H54 (cell line): ENCODE data around the gene PRELID2.
"Not testable (repeated sequence)": the region's sequence is repeated elsewhere in the genome, so short reads cannot be mapped to it uniquely, and the experiment has no call there.

Experiments
- DNase-seq: peaks from one replicate; pipeline ENCODE4 v3.0.0; 2011; ENCODE audit warnings: low spot score, mixed read lengths; ENCODE audit not compliant: insufficient read length
- FAIRE-seq: peaks from 3 replicates; lab custom pipeline; 2011; peaks lifted over from hg19 to GRCh38; lab: Jason Lieb, UNC
- POLR2A ChIP-seq: IDR thresholded peaks from 2 replicates; pipeline ENCODE4 v1.6.1; 2011; ENCODE audit warnings: low read depth, mild to moderate bottlenecking, low read length

Gene PRELID2

GRCh38 chr5:145768863-145769262 lies 66.3 kb downstream of the PRELID2 start:
- FAIRE-seq (no peak), DNase-seq (no peak)
- no peak for TF ChIP-seq POLR2A

GRCh38 chr5:145764325-145764724 lies 70.8 kb downstream of the PRELID2 start:
- FAIRE-seq (no peak), DNase-seq (no peak)
- no peak for TF ChIP-seq POLR2A

DNA sequence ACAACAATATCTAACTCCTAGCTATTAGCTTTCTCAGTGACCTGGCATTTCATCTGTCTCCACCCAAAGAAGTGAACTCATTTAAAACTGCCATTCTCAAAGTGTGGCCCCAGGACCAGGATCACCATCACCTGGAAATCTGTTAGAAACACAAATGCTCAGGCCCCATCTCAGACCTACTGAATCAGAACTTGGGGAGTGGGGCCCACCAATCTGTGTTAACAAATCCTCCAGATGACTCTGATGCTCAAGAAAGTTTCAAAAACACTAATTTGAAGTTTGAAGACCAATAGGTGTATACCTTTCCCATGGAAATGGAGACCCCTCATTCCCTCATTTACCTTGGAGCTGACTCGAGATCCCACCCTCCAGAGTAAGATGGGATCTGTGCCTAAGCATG lies 72.3 kb downstream of the PRELID2 start:
- DNase-seq: no peak
- no peak for TF ChIP-seq POLR2A
- FAIRE-seq: no peak

DNA sequence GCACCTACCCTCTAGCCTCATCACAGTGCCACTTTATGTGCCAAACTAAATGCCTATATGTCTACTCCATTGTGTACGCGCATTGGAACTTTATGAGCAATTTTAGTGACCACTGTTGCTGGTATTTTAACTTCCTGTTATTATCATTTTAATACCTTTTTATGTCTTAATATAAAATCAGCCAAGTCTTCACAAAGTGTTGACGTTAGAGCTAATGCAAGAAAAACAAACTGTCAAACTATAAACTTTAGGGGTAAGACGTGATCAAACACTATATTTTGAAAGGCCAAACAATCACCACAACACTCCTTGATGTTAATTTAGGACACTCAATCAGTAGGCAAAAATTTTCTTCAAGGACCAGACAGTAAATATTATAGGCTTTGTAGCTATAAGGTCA lies 73.9 kb downstream of the PRELID2 start:
- FAIRE-seq (no peak), DNase-seq (no peak)
- no peak for TF ChIP-seq POLR2A

- FAIRE-seq (no peak), DNase-seq (no peak)
- TF ChIP-seq POLR2A: no peak
These were observed 74.5 kb downstream of the PRELID2 start for GRCh38 chr5:145760660-145761059.

DNA sequence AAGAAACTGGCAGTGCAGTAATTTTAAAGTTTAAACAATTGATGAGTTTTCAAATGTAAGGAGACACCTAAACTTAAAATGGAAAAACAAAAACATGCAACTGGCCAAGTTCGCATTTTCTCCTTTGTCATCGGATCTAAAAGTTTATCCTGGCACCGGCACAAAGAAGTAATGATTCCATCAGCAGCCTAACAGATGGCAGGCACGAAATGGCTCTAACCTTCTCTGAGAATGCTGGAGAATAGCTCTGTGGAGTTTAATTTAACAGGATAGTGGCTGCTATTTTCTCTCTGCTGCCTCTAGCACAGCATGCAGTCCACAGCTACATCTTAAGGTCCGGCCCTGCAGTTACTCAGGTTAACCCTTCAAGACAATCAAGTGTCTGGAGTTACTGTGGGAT lies 82.2 kb downstream of the PRELID2 start:
- FAIRE-seq (no peak), DNase-seq (no peak)
- no peak for TF ChIP-seq POLR2A

DNA sequence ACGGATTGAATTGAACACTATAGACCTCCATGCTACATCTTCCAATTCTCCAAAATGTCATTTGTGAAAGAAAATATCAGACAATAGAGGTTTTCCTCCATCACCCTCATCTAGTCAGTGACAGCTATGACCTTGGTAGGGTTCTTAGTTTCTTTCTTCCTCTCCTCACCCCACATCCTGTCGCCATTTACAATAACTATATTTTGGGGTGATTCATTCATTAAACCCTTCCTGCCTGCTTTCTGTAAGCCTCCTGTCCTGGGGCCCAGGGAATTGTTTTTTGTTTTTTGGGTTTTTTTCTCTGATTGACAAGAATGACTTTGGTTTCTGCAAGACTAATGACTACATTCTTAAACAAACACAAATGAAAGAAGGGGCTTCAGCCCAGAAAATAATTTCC lies 82.6 kb downstream of the PRELID2 start:
- no peak for TF ChIP-seq POLR2A
- DNase-seq (no peak), FAIRE-seq (no peak)

DNA sequence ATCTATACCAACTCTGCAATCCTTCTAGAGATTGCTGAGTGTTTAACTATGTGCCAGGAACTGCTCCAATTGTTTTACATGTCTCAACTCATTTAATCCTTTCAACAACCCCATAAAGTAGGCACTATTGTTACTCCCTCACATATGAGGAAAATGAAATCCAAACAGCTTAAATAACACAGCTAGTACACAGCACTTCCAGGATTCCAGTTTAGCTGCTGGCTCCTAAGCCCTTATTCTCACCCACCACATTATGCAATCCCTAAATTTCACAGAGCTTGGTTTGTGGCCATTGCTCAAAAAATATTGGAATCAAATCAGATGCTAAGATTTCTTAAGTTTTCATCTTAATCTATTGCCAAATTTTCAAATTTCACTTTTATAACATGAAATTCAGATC lies 84.9 kb downstream of the PRELID2 start:
- TF ChIP-seq POLR2A: no peak

GRCh38 chr5:145743396-145744061 lies 91.6 kb downstream of the PRELID2 start:
- no peak for DNase-seq
- FAIRE-seq: no peak
- TF ChIP-seq POLR2A: no peak

More for the DNA sequence above, 84.9 kb downstream of the PRELID2 start:
- DNase-seq: no peak
- no peak for FAIRE-seq

GRCh38 chr5:145739843-145740242 lies 95.3 kb downstream of the PRELID2 start:
- DNase-seq: no peak
- no peak for TF ChIP-seq POLR2A
- no peak for FAIRE-seq

DNA sequence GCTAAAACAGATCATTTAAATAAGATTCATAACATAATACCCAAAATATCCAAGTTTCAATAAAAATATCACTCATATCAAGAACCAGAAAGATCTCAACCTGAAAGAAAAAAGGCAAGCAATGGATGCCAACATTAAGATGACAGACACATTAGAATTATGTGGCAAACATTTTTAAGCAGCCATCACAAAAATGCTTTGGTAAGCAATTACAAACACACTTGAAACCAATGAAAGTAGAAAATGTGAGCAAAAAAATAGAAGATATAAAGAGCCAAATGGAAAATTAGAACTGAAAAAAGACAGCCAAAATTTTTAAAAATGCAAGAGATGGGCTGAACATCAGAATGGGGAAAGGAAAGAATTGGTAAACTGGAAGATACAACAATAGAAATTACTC lies 96.9 kb downstream of the PRELID2 start:
- DNase-seq (no peak), FAIRE-seq (peak; percentile 15)
- no peak for TF ChIP-seq POLR2A

- TF ChIP-seq POLR2A: no peak
- FAIRE-seq (no peak), DNase-seq (no peak)
These were observed 97.6 kb downstream of the PRELID2 start for GRCh38 chr5:145737578-145737977.

DNA sequence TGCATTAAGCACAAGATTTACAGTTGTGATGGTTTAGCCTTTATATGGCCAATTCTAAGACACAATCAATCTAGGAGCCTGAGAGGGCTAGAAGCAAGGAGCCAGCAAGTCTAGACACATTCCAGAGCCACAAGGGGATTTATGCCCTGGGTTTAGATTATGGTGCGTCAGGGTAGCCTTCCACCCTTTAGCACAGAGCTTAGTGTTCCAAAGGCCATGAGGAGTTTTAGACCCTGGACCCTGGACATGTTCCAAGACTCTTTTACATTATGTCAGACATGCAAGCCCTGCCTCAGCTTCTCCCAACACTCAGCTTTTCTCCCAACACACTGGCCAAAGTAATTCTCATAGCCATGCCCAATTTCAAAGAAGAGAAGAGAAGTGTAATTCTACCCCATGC lies 105.2 kb downstream of the PRELID2 start:
- not testable (repeated sequence) for FAIRE-seq, DNase-seq

GRCh38 chr5:145723516-145723915 lies 111.6 kb downstream of the PRELID2 start:
- FAIRE-seq (no peak), DNase-seq (no peak)
- no peak for TF ChIP-seq POLR2A

DNA sequence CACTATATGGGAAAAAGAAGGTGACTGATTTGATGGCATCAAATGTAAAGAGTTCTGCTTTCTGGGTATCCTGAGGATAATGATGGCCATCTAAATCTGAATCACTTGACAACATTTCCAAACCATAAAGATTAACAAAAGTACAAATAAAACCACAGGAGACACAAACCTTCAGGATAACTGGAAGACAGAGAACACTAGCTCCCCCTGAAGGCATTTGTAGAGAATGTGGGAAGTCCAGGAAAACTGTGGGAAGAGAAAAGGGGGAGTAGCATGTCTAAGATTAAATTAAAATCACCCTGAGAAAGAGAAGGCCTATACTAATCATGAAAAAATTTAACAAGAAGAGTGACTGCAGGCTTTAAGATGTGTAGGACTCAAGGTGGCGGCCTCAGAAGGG lies 116.2 kb downstream of the PRELID2 start:
- no peak for TF ChIP-seq POLR2A
- DNase-seq (no peak), FAIRE-seq (peak; percentile 65)

GRCh38 chr5:145715412-145715811 lies 119.7 kb downstream of the PRELID2 start:
- no peak for DNase-seq
- no peak for TF ChIP-seq POLR2A
- no peak for FAIRE-seq

GRCh38 chr5:145712245-145712644 lies 122.9 kb downstream of the PRELID2 start:
- no peak for TF ChIP-seq POLR2A
- DNase-seq (no peak), FAIRE-seq (no peak)
